HL-60 (cell line): ENCODE results near the gene BRAT1.

Experiments
- DNase-seq, 2 experiments: peaks; one replicate each; pipeline ENCODE4 v3.0.0-alpha.2; 2010 to 2020; ENCODE audit warnings: low read depth in 1 of 2, low spot score in 1 of 2
- H3K27ac ChIP-seq: fragments of 250-450 bp; sonication (Bioruptor Pico); replicated peaks from 2 replicates; pipeline ENCODE4 v1.5.1; 2020; ENCODE audit warnings: mild to moderate bottlenecking, moderate library complexity
- H3K27me3 ChIP-seq: fragments of 250-450 bp; sonication (Bioruptor Pico); 2 replicates; pipeline ENCODE4 v1.5.1; 2021; ENCODE audit warnings: mild to moderate bottlenecking, moderate library complexity; ENCODE audit not compliant: insufficient read depth, poor library complexity, severe bottlenecking
- H3K4me3 ChIP-seq: replicated peaks from 2 replicates; pipeline ENCODE4 v1.5.1; 2011; ENCODE audit warnings: mild to moderate bottlenecking, control low read depth, low read length; ENCODE audit not compliant: insufficient read depth
- CTCF ChIP-seq: IDR thresholded peaks from one replicate; pipeline ENCODE4 v1.5.1; 2011; ENCODE audit warnings: low read length, control low read depth, inconsistent platforms; ENCODE audit not compliant: insufficient read depth
- GABPA ChIP-seq: IDR thresholded peaks from 2 replicates; pipeline ENCODE4 v1.6.1; 2012; ENCODE audit warnings: low read depth
- POLR2AphosphoS5 ChIP-seq: IDR thresholded peaks from 2 replicates; pipeline ENCODE4 v1.6.1; 2012; ENCODE audit warnings: low read depth
- REST ChIP-seq: IDR thresholded peaks from 2 replicates; pipeline ENCODE4 v1.6.1; 2012; ENCODE audit warnings: low read depth; ENCODE audit not compliant: insufficient replicate concordance
- SPI1 ChIP-seq: IDR thresholded peaks from 2 replicates; pipeline ENCODE4 v1.6.1; 2012; ENCODE audit warnings: low read depth, mild to moderate bottlenecking, borderline replicate concordance

Gene BRAT1

GRCh38 chr7:2582006-2582735 is 26.8 kb upstream of the BRAT1 start:
- Histone ChIP-seq H3K27ac (no peak overlapping the region), H3K4me3 (no peak overlapping the region), H3K27me3 (no peaks in the 10 kb centered on the region)
- DNase-seq: no peak
- TF ChIP-seq SPI1: no peak
- no peak for TF ChIP-seq REST
- TF ChIP-seq GABPA: no peak
- no peak for TF ChIP-seq CTCF
- no peak for TF ChIP-seq POLR2AphosphoS5

GRCh38 chr7:2580636-2581035 is 25.3 kb upstream of the BRAT1 start:
- TF ChIP-seq REST (no peak), SPI1 (no peak), GABPA (no peak), CTCF (no peak), POLR2AphosphoS5 (no peak)
- no peak overlapping the region for H3K4me3 ChIP-seq
- no peak overlapping the region for H3K27ac ChIP-seq
- DNase-seq: no peak
- H3K27me3 ChIP-seq: no peaks in the 10 kb centered on the region

- no peak overlapping the region for H3K27ac ChIP-seq
- H3K27me3 ChIP-seq: no peaks in the 10 kb centered on the region
- no peak overlapping the region for H3K4me3 ChIP-seq
- TF ChIP-seq CTCF (no peak), REST (no peak)
- DNase-seq: no peak
Observed at GRCh38 chr7:2577914-2578680, 22.8 kb upstream of the BRAT1 start.
